ENCODE data around the gene DGKZ. TPM values are rescaled to one million over a fixed set of nuclear protein-coding genes. Genes with fewer than 3 reads are reported as not detected.

Gene DGKZ
- total RNA-seq, 1 experiment from 2014 or later = 68.9 TPM

GRCh38 chr11:46393231-46393616 is 46.0 kb downstream of the DGKZ start:
- H3K36me3 Mint-ChIP-seq (ENCODE audit: insufficient read depth in 1 of 3, low read depth in 3 of 3) = peaks cover 0 to 14% (median 13%) of the 10 kb centered on the region in 3 experiments; a peak in 6 of 7 replicates
- TF ChIP-seq, protein P1, sequence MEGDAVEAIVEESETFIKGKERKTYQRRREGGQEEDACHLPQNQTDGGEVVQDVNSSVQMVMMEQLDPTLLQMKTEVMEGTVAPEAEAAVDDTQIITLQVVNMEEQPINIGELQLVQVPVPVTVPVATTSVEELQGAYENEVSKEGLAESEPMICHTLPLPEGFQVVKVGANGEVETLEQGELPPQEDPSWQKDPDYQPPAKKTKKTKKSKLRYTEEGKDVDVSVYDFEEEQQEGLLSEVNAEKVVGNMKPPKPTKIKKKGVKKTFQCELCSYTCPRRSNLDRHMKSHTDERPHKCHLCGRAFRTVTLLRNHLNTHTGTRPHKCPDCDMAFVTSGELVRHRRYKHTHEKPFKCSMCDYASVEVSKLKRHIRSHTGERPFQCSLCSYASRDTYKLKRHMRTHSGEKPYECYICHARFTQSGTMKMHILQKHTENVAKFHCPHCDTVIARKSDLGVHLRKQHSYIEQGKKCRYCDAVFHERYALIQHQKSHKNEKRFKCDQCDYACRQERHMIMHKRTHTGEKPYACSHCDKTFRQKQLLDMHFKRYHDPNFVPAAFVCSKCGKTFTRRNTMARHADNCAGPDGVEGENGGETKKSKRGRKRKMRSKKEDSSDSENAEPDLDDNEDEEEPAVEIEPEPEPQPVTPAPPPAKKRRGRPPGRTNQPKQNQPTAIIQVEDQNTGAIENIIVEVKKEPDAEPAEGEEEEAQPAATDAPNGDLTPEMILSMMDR (conservative IDR thresholded peaks at IDR 0.05) = no peak
- H4K91ac ChIP-seq (ENCODE audit: insufficient read length, low read depth, low read length) = no peak overlapping the region
- no peak overlapping the region; a peak in 1 of 7 replicates for H3K27ac Mint-ChIP-seq
- H3K27me3 ChIP-seq (ENCODE audit: insufficient read depth, low read length) = peaks cover 19% of the 10 kb centered on the region; the same call in 1 of the 2 replicates
- no peaks in the 10 kb centered on the region for H3K9me3 ChIP-seq (ENCODE audit: control insufficient read depth, low read depth, low read length)
- no peak overlapping the region for H3T11ph ChIP-seq (ENCODE audit: low read length)
- no CpG with 5 or more reads among the region's 4 CpGs for WGBS (ENCODE audit: extremely low coverage, insufficient read length, low lambda C conversion rate)
- no peaks in the 10 kb centered on the region for H3K9me3 Mint-ChIP-seq
- H2AK5ac ChIP-seq (ENCODE audit: insufficient read length, low read length) = no peak overlapping the region
- H3K4me3 Mint-ChIP-seq = peak overlapping the region; percentile 78
- no peak overlapping the region for H3K4ac ChIP-seq (ENCODE audit: low read depth, low read length)
- no peaks in the 10 kb centered on the region for H3K79me2 ChIP-seq (ENCODE audit: insufficient read depth, low read length)
- H2BK12ac ChIP-seq (ENCODE audit: insufficient read length, low read depth, low read length) = no peak overlapping the region
- no peak overlapping the region for H3K14ac ChIP-seq (ENCODE audit: insufficient read depth, low read length)
- H4K20me1 ChIP-seq (ENCODE audit: control insufficient read depth, insufficient read depth, insufficient read length) = no peaks in the 10 kb centered on the region
- peaks cover 50% of the 10 kb centered on the region for H3K27me3 Mint-ChIP-seq (ENCODE audit: low read depth)
- H2AFZ ChIP-seq (ENCODE audit: low read length) = no peak overlapping the region
- no peak overlapping the region for H3K56ac ChIP-seq (ENCODE audit: insufficient read length, low read depth, low read length)
- no peak overlapping the region for H3K9ac ChIP-seq (ENCODE audit: extremely low read depth, insufficient read length, low read length)
- peaks cover 27 to 32% of the 10 kb centered on the region in 2 experiments for H3K4me1 Mint-ChIP-seq
- H3K23ac ChIP-seq (ENCODE audit: insufficient read length, low read depth, low read length) = no peak overlapping the region
- H4K5ac ChIP-seq (ENCODE audit: insufficient read length, low read depth, low read length) = no peak overlapping the region
- H3K79me1 ChIP-seq (ENCODE audit: insufficient read depth, low read depth, low read length, poor library complexity, severe bottlenecking) = no peaks in the 10 kb centered on the region
- peak overlapping the region; percentile 15 for H3K18ac ChIP-seq (ENCODE audit: insufficient read length, low read depth, low read length)
- no peak overlapping the region for H3K27ac ChIP-seq (ENCODE audit: insufficient read length, low read depth, low read length)
- H2BK120ac ChIP-seq (ENCODE audit: low read depth, low read length, poor library complexity, severe bottlenecking) = no peak overlapping the region
- H3K4me2 ChIP-seq (ENCODE audit: insufficient read depth, insufficient read length, low read length) = peak overlapping the region; percentile 70
- H4K8ac ChIP-seq (replicated peaks; ENCODE audit: insufficient read length, low read depth, low read length) = no peak overlapping the region
- H2BK5ac ChIP-seq (ENCODE audit: insufficient read length, low read length) = no peak overlapping the region
- DNase-seq = no peak
- no peak overlapping the region for H2BK20ac ChIP-seq (ENCODE audit: low read depth, low read length, poor library complexity, severe bottlenecking)
- no peak overlapping the region for H2BK15ac ChIP-seq (ENCODE audit: low read depth, low read length)
- peaks cover 15% of the 10 kb centered on the region for H3K23me2 ChIP-seq (ENCODE audit: insufficient read length, low read depth, low read length, poor library complexity, severe bottlenecking)
- peaks cover 3% of the 10 kb centered on the region; the same call in 1 of the 2 replicates for H3K4me1 ChIP-seq (ENCODE audit: insufficient read depth, low read length)
